SIG-M5 (cell line): ENCODE results near the gene SPHK2.
"Not testable (repeated sequence)": the region's sequence is repeated elsewhere in the genome, so short reads cannot be mapped to it uniquely, and the experiment has no call there.

Experiments
- DNase-seq: peaks from one replicate; lab custom pipeline; 2025; lab: John Stamatoyannopoulos, UW

The SPHK2 gene

DNA sequence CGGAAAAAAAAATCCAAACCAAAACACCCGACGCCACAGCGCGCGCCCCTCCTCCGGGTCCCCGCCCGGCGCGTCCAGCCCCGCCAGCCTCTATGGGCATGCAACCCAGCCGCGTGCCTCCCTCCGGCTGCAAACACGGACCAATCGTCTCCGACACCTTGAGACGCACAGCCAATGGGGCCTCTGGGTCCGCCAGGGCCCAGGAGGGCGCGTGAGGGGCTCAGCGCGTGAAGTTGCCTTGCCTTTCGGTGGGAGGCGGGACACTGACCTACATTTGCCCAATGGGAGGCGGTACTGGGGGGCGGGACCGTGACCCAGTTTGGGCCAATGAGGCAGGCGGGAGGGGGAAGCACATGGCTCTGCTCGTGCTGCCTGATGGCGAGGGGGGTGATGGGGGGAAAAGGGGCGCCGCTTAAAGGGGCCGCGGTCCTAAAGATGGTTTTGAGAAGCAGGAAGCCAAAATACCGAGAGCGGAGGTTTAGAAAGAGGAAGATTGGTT is 18.2 kb downstream of the SPHK2 start:
- DNase-seq = peak; percentile 99

DNA sequence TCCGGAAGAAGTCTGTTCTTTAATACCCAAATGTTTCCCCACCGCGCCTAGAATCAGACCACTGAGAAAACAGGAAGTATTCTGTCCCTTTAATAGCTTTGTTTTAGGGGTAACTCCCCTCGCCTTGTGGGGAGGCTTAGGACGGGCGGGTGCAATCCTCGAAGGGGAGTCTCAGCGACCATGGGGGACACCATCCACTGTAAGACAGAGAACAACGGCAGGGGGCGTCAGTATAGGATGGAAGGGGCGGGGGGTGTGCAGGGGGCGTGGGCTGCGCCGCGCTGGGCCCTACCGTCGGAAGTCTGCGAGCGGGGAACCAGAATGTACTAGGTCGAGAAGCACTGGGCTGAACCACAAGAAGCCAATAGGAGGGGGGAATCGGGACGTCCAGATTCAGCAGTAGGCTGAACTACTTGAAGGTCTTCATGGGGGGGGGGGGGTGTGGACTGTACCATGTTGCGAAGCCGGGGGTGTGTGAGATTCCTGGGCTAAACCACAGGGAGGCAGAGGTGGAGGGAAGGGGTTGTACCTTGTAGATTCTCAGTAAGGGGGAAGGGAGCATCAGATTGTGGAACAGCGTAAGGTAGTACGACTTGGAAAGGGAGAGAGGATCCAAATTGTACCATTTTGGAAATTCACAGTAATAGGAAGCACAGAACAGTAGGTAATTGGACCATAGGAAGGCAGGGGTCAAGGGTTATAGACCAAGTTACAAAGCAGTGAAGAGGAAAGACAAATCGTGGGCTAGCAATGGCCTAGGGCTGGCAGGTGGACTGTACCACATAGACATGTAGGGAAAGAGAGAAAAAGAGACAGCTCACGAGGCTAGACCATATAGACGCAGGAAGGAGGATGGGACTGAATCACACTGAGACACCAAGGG is 18.9 kb downstream of the SPHK2 start:
- peak; percentile 64 for DNase-seq

DNA sequence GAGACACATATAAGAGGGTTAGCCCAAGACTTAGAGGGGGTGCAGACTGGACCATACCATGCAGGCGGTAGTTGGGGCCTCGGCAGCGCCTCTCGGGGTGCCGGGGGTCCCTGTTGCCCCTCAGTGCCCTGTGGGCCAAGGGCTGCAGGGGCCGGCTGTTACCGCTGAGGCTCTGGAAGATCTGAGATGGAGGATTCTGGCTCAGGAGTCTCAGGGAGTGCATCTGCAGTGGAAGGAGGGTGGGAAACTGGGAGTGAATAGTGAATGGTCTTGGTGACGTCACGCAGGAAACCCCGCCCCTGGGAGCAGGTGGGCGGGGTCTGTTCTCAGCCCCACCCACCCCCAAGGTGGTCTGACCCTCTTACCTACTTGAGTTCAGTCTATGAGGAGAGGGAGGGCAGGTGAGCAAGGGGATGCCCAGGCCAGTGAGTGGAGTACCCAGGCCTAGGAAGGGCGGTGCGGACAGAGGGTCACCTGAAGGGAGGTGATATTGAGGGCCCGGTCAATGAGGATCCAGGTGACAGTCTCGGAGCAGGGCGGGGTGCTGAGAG is 19.6 kb downstream of the SPHK2 start:
- DNase-seq = no peak

DNA sequence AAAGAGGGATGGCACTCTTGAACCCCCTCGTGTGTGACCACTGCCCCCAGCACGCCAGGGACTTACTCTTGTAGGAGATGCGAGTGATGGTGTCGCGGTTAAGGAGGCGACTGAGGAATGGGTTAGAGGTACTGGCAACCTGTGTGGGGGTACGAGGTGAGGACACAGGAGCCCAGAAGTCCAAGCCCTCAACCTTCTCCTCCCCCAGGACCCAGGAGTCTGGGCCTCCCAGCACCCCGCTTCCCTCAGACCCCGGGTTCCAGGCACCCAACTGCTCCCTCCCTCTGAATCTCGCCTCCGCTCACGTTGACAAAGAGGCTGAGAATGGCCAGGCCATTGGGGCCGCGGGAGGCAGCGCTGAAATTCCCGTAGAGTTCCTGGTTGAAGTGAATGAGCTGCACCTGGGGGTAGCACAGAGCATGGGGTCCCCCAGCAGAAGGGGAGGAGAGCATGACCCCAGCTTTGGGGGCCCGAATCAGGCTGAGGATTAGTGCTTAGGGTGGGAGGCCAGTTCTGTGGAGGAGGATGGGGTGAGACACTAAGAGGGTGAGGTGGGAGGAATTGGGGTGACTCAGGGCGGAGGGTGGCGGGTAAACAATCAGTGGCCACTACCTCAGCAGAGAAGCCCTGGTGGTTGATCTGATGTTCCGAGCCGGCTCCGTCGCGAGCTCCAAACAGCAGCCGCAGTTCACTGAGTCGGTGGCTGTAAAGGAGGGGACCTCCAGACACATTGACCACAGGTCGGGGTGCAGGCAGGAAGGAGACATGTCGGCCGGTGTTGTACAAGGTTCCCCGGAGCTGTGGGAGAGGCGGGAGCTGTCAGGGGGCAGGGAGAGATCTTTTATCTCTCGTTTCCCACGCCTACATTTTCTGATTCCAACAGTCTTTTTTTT is 20.4 kb downstream of the SPHK2 start:
- no peak for DNase-seq

DNA sequence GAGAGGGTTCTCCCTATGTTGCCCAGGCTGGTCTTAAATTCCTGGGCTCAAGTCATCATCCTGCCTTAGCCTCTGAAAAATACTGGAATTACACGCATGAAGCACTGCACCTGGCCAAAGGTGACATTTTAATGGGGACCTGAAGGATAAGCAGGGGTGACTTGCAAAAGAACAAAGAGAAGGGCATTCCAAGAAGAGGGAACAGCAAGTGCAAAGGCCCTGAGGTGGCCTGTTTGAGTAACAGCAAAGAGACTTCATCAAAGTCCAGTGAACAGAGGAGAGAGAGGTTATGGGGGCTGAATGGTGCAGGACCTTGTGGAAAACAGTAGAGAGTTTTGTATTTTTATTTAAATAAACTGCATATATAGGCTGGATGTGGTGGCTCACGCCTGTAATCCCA is 22.5 kb downstream of the SPHK2 start:
- no peak for DNase-seq

DNA sequence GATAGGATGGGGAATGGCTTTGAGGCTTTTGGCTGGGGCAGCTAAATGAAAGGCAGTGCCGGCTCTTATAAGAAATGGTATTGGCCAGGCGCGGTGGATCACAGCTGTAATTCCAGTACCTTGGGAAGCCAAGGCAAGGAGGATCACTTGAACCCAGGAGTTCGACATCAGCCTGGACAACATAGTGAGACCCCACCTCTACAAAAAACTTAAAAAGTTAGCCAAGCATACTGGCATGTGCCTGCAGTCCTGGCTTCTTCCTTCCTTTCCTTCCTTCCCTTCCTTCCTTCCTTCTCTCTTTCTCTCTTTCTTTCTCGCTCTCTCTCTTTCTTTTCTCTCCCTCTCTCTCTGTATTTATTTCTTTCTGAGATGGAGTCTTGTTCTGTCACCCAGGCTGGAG is 23.6 kb downstream of the SPHK2 start:
- DNase-seq = no peak

DNA sequence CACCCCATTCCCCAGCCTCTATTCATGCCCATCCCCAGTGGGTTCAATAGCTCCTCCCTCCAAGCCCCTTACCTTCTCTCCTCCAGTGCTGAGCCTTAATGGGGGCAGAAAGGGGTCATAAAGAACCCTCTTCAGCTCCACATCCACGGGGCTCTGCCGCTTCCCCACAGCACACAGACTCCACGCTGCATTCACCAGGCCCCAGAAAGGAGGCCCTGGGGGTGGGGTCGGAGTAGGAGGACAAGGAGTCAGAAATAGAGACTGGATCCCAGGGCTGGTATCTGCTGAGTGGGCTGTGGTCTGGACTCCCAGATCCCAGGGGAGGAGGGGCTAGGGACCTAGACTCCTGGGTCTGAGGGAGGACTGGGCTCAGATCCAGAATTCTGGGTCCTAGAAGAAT is 25.0 kb downstream of the SPHK2 start:
- no peak for DNase-seq

DNA sequence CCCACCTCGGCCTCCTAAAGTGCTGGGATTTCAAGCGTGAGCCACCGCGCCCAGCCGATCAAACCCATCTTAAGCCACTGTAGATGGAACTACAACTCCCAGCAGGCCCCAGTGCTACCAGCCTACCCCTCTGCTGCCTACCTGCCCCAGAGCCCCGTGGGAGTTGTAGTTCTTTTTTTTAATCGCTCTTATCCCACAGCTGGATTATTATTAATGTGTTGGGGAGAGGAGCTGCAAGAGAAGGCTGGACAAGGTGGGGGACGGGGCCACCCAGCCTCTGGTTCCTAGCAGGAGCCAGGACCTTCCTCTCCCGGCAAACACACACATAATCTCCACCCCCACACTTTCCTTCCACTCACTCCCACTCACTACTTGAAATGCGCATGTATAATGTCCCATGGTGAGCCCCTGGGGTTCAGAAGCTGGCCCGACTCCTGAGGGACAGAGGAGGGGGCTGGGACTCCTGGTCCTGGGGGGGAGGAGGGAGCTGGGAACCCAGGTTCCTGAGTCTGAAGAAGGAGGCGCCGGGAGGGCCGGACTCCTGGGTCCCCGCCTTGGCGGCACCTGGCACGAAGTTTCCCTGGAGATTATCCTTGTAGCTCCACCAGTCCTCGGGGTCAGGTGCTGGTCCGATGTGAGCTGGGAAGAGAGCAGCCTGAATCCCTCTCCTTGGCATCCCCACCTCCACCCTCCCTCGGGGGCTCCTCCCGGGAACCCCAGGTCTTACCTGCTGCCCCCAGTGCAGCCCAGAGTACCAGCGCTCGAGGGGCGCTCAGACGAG is 25.7 kb downstream of the SPHK2 start:
- no peak for DNase-seq

DNA sequence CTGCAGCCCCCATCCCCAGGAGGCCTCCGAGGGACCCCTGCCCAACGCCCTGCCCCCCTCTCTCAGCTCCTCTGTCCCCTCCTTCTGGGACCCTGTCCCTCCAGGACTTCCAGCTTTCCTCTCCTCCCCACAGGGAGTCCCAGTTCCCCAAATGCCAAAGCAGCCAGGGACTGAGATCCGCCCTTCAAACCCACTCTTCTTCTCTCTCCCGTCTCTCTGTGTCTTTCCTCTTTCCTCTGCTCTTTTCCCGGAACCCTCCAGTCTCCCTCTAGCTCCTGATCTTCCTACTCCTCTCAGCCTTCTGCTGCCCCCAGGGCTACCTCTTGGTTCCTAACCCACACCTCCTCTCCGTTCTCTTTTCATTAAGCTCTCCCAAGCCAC is 26.3 kb downstream of the SPHK2 start:
- DNase-seq = no peak

DNA sequence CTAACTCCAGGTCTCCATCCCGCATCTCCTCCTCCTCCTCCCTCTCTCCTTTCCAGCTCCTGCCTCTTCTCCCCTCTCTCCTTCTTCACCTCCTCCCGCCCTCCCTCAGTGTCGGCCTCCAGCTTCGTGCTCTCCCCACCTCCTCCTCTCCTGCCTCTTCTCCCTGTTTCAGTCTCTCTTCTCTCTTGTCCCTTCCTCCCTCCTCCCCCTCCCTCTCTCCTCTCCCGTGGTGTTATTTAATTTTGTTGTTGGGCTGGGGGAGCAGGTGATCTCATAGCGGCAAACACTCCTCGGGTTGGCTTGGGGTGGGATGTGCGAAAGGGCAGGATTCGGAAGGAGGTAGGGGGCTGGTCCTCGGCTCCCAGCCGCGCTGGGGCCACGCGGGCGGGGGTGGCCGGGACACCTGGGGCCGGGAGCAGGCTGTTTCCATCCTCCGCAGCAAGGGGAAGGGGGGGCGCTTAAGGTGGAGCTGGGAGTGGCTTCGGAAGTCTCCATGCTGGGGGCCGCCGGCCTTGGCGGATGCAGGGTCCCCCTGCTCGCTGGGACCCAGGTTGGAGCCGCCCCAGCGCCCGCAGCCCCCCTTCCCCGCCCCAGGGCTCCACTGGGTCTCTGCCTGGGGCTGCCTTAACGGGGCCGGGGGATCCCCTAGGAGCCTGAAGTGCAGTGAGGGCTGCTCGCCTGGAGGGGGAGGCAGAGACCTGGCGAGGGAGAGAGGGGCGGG is 26.9 kb downstream of the SPHK2 start, which contains the start of gene CA11:
Gene CA11 (minus strand): TSS at position 187 of the 721 bp plus-strand sequence. CDS start 555 bp downstream, outside the sequence.
- peak; percentile 27 for DNase-seq

DNA sequence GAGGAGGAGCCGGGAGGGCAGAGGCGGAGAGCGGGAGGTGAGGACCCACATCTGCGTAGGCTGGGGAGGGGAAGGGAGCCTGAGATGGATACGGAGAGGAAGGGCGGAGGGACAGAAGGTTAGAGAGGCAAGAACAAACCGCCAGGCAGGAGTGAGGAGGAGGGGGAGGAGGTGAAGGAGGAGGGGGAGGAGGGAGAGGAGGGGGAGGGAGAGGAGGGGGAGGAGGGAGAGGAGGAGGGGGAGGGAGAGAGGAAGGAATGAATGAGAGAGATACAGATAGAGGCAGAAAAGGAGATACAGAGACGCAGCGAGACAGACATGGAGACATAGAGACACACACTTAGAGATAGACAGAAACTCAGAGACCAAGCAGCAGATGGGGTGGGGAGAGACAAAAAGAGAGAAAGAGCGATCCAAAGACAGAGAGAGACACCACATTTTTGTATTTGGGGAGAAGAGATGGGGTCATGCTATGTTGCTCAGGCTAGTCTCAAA is 27.5 kb downstream of the SPHK2 start:
- DNase-seq = no peak

DNA sequence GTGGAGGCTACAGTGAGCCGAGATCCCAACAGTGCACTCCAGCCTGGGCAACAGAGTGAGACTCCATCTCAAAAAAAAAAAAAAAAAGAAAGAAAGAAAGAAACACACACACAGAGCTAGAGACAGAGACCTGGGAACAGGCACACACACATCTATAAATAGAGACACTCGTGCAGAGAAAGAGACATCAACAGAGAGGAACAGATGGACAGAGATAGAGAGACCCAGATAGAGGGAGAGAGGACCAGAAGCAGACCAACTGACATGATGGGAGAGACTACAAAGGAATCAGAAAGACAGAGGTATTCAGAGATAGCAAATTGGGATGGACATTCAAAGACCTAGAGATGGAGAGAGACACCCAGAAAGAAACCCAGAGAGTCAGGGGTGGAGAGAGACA is 28.8 kb downstream of the SPHK2 start:
- no peak for DNase-seq

DNA sequence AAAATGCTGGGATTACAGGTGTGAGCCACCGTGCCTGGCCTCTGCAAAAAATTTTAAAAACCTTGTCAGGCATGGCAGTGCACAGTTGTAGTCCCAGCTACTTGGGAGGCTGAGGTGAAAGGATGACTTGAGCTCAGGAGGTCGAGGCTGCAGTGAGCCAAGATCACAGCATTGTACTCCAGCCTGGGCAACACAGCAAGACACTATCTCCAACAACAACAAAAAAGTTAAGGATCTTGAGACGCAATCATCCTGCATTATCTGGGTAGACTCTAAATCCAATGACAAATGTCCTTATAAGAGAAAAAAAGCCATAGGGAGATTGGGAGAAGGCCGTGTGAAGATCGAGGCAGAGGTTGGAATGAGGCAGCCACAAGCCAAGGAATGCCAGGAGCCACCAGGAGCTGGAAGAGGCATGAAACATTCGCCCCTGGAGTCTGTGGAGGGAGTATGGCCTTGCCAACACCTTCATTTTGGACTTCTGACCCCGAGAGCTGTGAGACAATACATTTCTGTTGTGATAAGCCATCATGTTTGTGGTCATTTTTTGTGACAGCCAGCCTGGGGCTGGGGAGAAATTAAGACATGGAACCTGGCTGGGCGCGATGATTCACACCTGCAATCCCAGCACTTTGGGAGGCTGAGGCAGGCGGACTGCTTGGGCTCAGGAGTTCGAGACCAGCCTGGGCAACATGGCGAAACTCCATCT is 31.8 kb downstream of the SPHK2 start:
- DNase-seq = no peak

DNA sequence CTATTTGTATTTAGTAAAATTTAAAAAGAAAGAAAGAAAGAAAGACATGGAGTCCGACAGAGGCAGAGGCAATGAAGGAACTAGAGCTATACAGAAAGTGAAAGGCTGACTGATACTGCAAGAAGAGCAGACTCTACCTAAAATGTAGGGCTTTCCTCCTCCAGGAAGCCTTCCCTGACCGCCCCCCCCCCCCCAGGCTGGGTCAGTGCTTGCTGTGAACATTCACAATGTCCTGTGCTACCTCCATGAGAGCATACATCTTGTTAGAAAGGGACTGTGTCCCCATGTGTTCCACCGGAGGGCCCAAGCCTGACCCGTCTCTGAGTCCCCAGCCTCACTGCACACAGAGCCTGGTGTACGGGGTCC is 32.4 kb downstream of the SPHK2 start:
- no peak for DNase-seq

DNA sequence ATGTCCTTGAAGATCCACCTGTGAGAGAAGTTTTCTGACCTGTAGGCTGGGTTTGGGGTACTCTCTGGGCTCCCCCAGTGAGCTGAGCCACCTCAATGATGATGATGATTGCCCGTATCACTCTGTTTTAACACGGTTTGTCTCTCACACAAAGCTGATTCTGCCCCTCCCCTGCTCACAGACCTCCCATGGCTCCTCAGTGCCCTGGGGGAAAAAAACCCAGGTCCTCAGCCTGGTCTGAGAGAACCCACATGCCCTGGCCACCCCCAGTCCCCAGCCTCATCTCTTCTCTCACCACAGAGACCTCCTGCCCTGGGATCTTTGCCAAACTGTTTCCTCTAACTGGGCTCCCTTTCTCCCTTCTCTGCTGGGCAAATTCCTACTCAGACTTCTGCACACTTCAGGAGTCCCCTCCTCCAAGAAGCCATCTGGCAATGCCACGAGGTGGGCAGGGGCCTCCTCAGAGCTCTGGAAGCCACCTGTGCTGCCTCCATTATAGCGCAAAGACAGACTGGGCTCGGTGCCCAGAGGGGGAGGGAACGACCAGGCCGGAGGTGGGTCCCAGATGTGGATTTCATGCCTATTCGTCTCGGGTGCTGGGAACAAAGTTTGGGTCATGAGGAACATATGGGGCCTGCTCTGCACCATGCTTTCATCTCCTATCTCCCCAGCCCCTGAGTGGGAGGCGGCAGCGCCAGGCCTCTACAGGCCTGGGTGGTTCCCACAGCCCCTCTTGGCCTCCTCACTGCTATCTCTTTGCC is 35.2 kb downstream of the SPHK2 start:
- DNase-seq = no peak

DNA sequence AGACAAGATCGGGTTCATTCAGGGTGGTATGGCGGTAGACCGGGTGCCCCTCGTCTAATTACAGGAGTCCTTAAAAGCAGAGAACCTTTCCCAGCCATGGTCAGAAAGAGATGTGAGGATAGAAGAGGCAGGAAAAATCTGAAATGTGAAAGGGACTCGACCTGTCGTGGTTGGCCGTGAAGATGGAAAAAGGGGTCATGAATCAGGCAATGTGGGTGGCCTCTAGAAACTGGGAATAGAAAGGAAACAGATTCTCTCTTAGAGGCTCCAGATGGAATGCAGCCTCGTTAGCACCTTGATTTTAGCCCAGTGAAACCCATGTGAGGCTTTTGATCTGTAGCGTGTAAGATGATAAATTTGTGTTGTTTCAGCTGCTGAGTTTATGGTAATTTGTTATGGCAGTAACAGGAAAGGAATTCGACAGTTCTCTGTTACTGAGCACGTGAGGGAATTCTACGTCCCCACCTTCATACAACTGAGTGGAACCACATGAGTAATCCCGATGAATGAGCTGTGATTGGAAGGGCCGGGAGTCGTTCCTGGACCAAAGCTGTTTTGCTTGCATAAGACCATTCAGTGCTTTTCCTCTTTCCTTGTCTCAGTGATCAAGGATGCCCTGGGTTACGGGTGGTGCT is 37.7 kb downstream of the SPHK2 start:
- no peak for DNase-seq

DNA sequence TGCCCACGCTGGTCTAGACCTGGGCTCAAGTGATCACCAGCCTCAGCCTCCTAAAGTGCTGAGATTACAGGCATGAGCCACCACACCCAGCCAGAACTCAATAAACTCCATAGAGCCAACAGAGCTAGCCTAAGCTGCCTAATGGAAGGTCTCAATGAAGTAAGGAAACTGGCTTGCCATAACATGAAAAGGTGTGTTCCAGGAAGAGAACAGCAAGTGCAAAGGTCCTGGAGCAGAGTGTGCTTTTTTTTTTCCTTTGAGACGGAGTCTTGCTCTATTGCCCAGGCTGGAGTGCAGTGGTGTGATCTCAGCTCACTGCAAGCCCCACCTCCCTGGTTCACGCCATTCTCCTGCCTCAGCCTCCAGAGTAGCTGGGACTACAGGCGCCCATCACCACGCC is 38.5 kb downstream of the SPHK2 start:
- DNase-seq = not testable (repeated sequence)

DNA sequence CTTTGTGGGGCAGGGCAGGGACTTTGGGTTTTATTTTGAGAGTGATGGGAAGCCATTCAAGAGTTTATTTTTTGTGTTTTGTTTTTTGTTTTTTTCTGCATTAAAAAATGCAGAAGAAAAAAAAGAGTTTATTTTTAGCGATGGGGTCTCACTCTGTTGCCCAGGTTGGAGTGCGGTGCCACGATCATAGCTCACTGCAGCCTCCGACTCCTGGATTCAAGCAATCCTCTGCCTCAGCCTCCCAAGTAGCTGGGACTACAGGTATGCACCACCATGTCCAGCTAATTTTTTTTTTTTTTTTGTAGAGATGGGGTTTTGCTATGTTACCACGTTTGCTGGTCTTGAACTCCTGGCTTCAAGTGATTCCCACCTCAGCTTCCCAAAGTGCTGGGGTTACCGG is 39.2 kb downstream of the SPHK2 start:
- DNase-seq = no peak

DNA sequence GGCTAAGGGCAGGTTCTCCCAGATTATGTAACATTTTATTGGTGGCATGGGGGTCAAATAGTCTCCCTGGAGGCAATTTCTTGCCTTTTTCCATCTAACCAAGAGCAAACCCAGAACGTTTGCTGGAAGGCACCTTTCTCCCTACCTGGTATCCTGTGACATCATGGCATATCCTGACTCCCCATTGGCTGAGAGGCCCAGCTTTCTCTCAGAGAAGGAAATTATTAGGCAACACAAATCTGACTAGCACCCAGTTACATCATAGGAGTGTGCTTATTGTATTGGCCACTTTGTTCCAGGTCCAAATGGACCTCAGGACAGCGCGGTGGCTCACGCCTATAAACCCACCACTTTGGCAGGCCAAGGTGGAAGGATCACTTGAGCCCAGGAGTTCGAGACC is 40.5 kb downstream of the SPHK2 start:
- no peak for DNase-seq
